CD4-positive, alpha-beta T cell treated with Interleukin-4 for 4 hours (primary cell): ENCODE data around the gene RUSC1.

Experiments used
- DNase-seq: peaks from one replicate; pipeline ENCODE4 v3.0.0-alpha.2; 2020

The RUSC1 gene

DNA sequence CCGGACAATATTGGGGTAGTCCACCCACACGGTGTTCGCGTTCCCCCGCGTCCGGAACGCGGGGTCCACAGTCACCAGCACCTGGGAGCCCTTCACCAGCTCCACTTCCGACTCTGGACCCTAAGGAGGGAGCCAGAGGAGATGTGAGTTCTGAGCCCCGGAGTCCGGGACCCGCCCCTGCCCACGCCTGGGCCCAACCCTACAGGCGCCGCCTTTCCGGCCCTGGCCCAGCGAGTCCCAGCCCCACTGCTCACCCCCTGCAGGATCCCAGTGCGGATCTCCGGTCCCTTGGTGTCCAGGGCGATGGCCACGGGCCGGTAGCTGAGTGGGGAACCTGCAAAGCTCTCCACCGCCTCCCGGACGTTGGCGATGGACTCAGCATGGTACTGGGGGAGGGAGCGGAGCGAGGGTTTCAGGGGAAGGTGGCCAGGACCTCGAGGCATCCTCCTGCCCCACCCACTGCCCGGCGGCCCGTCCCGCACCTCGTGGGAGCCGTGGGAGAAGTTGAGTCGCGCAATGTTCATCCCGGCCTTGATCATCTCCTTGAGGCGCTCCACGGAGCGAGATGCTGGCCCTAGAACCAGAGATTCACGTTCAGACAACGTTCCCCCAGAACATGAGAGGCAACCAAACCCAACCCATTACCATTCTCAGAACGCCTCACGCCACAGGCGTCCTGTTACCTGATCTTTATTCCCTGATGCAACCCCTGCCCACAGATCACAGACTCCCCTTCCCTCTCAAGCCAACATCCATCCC lies 25.3 kb upstream of the RUSC1 start:
- no peak for DNase-seq

DNA sequence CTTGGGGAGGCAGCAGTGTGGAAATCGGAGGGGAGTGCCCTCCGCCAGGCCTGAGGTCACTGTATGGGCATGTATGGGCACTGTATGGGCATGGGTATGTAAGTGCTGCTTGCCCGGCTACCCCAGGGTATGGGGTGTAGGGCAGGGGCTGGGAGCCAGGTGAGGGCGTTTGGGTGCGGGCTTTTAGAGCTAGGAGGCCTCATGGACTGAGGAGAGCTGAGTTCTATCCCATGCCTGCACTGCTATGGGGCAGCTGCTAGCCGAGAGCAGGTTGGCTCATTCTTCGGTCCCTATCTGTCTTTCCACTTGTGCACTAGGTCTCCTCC lies 24.8 kb upstream of the RUSC1 start:
- no peak for DNase-seq

DNA sequence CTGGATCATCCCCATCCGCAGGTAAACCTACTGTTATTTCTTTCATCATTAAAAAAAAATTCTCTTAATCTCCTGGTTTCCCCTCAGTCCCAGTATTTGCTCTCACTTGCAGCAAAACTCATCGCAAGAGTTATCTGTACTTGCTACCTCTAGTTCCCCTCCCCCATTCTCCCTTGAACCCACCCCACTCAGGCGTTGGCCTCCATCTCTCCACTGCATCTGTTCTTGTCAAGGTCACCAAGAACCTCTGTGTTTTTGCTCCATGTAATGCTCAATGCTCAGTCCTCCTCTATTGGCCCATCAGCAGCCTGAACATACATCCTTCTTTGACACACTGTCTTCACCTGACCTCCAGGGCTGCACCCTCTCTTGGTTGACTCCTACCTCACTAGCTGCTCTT lies 24.0 kb upstream of the RUSC1 start:
- no peak for DNase-seq

DNA sequence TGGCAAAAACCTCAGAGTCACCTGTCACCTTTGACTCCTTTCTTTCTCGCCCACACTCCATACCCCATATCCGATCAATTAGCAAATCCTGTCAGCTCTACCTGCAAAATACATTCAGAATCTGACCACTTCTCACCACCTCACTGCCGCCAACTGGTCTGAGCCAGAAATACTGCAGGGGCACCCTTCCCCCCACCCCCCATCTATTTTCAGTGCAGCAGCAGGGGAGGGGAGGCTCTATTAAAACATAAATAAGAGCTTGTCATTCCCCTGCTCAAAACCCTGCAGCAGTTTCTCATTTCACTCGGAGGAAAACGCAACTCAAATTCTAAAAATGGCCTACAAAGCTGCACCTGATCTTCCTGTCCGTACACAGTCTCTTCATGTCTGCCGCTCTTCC lies 23.3 kb upstream of the RUSC1 start:
- no peak for DNase-seq

DNA sequence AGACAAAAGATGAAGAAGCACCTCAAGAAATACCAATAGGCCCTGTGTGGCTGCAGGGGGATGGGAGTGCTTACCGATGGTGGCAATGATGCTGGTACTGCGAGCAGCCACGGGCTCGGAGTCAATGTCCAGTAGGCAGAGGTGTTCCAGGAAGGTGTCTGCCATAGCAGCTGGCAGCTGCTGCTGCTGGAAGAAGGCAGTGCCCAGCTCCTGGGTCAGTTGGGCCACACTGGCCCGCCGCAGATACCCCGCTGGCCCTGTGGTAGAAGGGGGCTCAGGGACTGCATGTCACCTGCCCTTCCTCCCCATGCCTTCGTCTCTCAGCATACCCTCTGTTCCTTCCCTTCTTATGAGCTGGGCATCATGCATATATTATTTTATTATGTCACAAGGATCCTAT lies 20.7 kb upstream of the RUSC1 start:
- DNase-seq: no peak

DNA sequence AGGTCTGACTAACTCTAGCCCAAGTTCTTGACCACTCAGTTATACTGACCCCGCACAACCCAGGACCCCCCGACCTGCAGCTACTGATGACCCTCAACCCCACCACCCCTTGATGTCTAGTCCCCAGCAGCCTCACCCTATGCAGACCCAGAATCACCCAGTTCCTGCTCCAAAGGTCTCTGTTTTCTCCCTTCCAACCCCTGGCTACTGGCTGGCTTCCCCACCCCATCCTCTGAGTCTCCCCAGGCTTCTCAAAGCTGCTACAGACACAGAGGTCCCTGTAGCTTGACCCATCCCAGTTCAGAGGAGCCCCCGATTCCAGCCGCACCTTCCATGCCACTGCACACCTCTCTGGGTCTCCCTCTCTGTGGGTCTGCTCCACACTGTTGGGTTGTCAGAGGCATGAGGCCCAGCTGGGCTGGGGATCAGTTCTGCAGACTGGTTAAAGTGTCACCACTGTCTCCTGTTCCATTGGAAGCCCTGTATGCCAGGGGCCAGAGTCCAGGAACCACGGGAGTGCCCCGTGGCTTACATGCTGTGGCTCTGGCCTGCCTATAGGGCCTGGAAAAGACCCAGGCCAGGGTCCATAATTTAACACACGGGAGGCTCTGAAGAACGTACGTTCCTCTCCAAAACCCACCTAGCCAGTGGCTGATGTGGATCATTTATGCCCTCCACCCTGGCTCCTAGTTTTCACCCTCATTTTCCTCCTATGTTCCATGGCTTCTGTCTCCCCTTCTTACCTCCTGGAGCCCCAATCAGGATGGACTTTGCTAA lies 20.0 kb upstream of the RUSC1 start:
- DNase-seq: no peak

DNA sequence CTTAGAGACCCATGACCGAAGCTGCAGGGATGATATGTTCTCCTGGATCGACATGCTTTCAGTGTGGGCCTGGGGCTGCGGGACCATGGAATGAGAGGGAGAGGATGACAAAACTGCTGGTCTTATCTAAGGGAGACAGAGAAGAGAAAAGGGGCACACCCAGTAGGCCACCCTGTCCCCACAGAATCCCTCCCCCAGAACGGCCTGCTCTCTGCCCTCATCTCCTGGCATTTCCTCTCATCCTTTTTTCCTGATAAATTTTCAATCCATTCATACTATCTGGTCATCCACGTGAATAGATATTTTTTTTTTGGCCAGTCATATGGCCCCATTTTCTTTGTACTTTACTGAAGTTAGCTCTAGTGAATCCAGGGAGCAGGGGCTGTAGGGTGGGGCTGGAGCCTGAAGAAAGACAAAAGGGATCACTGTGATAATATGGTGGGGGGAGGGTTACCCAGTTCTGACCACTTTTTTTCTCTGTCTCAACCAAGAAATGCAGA lies 19.3 kb upstream of the RUSC1 start, which contains the start of gene PKLR:
Gene PKLR, minus strand, starts transcription at position 97 of the 500 bp plus-strand sequence. Its CDS starts 43 bp downstream, at position 54.
- no peak for DNase-seq

DNA sequence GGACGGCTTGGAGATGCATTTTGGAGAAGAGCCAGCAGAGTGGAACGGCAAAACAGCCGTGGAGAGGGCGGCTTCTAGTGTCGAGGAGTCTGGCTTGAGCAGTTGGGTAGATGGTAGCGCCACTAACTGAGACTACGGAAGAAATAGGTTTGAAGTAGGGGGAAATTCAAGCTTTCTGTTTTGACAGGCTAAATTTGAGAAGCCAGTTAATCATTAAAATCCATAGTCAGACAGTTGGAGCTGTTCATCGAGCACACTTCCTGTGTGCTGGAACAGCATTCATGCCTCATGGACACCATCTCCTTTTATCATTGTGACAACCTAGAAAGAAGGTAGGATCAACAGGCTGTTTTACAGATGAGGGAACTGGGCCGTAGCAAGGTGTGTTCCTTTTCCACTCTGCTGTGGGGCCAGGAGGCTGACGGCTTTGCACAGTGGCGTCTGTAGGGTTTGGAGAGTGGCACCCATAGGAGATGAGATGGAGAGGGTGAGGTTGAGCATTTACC lies 16.1 kb upstream of the RUSC1 start:
- no peak for DNase-seq

DNA sequence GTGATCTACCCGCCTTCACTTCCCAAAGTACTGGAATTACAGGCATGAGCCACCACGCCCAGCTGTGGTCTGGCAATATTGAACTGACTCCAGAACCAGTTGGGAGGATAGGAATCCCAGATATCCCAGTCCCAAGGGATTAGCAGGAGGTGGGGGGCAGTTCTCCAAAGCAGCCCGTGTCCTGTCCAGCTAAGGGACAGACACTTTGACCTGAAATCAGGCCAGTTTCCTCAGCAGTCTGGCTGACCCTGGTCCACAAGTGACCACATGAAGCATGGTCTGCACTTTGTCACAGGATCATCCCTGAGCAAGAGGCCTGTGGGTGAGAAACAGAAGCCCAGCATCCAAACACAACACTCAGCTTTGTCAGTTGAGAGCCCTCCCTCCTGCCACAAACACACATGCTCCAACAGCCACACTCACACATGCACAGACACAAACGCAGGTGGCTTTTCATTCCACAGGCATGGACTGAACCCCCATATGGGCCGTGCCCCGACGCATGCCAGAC lies 14.8 kb upstream of the RUSC1 start:
- no peak for DNase-seq

DNA sequence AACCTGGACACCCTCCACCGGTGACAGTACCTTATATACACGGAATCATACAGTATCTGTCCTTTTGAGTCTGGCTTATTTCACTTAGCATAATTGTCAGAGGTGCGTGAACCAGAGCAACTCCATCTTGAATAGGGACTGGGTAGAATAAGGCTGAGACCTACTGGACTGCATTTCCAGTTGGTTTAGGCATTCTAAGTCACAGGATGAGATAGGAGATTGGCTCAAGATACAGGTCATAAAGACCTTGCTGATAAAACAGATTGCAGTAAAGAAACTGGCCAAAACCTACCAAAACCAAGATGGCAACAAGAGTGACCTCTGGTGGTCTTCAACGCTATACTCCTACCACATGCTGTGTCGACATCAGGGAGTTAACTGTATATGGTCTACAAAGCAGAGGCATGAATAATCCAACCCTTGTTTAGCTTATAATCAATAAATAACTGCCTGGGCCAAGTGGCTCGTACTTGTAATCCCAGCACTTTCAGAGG lies 13.4 kb upstream of the RUSC1 start:
- no peak for DNase-seq

DNA sequence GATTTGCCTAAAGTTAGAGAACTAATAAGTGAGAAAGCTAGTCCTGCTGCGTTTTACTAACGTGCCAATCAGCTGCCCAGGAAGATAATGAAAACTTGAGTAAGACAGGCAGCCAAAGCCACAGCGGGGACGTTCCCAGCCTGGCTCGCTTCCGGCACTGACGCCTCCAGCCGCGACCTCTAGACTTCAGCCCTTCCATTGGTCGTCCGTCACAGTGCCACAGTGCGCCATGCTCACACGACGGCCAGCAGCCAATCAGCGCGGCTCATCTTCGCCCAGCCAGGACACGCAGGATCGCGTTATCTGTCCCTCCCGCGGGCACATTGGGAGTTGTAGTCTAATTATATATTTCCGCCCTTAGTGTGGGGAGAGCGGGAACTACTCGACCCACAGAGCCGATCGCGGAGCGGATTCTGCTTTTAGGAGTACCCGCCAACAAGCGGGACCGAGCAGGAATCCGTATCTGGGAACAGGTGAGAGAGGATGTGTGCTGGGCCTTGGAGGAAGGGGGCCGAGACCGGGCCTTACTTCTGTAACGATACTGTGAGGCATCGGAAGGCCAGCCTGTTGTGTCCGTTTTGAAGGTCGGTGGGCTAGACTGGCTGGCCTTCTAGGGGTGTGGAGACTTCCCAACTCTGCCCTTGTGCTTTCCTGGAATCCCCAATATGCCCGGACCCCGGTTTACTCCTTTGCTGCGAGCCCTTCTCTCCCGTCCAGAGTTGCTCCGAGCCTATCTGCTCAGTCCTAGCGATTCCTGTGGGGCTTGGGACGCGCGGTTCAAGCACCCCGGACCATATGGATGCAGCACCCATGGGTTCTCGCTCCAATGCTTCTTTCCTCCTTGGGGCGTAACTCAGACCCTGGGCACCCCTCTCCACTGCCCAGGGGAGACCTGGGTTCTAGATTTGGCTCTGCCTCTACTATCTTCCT lies 11.9 kb upstream of the RUSC1 start, which contains the start of gene FDPS:
Gene FDPS, plus strand, starts transcription at position 374 of the 930 bp plus-strand sequence. CDS start 924 bp downstream, outside the sequence.
- peak; percentile 98 for DNase-seq

DNA sequence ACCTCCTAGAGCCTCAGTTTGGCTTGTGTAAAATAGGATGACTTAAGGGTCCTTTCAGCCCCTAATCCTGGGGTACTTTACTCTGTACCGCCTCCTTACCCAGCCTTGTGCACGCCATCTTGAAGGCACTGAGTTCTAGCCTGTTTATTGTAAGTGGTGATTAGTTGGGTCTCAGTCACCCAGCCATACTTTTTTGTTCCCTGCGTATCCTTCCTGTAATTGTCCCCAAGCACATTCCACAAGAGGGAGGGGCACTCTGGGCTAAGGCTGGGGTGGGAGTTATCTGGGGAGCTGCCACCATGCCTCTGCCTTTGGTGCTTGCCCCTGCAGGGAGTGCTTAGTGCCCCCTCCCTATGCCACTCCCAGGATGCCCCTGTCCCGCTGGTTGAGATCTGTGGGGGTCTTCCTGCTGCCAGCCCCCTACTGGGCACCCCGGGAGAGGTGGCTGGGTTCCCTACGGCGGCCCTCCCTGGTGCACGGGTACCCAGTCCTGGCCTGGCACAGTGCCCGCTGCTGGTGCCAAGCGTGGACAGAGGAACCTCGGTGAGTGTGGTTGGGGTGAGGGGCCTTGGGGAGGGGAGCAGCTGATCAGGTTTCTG lies 11.2 kb upstream of the RUSC1 start:
- no peak for DNase-seq

DNA sequence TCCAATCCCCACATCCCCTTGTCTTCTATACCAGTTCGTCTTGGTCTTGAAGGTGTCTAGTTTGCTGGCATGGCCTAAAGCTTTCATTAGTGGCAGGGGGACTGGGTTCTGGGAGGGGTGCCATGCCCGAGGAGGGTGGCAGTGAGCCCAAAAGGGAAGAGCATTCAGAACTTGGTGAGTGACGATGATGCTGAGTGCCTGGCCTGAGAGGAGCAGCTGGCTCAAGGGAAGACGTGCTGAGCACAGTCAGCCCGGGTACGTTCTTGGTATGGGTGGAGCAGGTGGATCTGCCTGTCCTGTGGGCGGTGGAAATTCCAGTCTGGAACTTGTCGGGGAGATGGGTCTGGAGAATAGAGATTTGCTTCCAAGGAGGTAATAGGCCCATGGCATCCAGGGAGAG lies 7.4 kb upstream of the RUSC1 start:
- no peak for DNase-seq

DNA sequence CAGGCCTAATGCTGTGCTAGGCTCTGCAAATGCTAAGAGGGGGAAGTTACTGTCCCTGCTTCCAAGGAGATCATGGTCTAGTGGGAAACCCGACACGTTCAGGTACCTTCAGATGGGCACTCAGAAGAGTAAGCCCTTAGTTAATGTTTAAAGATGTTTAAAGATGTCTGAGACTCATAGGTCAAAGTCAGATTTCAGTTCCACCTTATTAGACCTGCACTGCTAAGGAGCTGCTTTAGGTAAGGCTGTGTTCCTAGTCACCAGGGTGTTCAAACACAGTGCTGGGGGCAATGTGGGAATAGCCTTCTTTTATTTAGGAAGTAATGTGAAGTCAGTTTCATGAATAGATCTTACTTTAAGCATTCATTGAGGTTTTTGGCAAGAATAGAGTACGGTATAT lies 3.8 kb upstream of the RUSC1 start:
- DNase-seq: no peak

DNA sequence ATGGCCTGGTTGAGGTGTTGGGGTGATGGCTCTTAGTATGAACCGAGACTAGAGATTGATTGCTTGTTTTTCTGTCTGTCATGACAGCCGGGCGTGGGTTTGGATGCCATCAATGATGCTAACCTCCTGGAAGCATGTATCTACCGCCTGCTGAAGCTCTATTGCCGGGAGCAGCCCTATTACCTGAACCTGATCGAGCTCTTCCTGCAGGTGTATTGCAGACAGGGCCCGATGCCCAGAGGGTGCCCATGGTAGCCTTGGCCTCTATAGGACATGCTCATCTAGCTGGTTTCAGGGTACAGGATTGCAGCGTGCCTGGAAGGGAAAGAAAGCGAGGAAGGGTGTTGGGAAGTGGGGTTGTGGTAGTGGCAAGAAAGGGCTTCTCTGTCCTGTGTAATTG lies 2.6 kb upstream of the RUSC1 start:
- no peak for DNase-seq

DNA sequence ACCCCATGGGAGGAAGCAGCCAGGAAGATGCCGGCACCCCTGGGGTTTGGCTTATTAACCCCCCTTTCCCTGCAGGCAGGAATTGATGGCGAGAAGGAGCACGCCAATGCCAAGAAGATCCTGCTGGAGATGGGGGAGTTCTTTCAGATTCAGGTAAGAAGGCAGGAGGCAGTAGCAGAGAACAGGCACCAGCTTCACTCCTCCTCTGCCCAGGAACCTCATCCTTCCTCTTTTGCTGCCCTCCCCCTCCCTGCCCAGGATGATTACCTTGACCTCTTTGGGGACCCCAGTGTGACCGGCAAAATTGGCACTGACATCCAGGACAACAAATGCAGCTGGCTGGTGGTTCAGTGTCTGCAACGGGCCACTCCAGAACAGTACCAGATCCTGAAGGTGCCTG lies 1.2 kb upstream of the RUSC1 start:
- no peak for DNase-seq

DNA sequence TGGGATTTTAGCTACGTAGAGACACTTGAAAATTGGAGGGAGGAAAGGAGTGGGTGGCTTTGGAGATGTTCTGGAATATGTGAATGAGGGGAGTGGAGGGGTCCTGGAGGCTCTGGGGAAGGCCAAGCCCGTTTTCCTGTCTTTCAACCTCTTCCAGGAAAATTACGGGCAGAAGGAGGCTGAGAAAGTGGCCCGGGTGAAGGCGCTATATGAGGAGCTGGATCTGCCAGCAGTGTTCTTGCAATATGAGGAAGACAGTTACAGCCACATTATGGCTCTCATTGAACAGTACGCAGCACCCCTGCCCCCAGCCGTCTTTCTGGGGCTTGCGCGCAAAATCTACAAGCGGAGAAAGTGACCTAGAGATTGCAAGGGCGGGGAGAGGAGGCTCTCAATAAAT lies 442 bp upstream of the RUSC1 start:
- DNase-seq: no peak

DNA sequence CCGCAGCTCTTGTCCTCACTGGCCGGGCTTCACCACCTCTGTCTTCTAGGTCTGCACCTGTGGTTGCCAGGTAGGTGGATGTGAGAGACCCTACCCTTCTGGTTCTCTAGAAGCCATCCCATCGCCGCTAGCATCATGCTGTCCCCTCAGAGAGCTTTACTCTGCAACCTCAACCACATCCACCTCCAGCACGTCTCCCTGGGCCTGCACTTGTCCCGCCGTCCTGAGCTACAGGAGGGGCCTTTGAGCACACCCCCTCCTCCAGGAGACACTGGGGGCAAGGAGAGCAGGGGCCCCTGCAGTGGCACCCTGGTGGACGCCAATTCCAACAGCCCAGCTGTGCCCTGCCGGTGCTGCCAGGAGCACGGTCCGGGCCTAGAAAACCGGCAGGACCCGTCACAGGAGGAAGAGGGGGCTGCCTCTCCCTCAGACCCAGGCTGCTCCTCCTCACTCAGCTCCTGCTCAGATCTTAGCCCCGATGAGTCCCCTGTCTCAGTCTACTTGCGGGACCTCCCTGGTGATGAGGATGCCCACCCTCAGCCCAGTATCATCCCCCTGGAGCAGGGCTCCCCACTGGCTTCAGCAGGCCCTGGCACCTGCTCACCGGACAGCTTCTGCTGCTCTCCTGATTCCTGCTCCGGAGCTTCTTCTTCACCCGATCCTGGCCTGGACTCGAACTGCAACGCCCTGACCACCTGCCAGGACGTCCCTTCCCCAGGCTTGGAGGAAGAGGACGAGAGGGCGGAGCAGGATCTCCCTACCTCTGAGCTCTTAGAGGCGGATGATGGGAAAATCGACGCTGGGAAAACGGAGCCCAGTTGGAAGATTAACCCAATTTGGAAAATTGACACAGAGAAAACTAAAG lies 1.2 kb downstream of the RUSC1 start:
- DNase-seq: no peak

DNA sequence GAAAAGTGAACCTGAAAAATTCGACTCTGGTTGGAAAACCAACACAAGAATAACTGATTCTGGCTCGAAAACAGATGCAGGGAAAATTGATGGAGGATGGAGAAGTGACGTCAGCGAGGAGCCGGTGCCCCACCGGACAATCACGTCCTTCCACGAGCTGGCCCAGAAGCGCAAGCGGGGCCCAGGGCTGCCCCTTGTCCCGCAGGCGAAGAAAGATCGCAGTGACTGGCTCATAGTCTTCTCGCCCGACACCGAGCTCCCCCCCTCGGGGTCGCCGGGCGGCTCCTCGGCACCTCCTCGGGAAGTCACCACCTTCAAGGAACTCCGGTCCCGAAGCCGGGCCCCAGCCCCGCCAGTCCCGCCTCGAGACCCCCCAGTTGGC lies 1.9 kb downstream of the RUSC1 start:
- no peak for DNase-seq

DNA sequence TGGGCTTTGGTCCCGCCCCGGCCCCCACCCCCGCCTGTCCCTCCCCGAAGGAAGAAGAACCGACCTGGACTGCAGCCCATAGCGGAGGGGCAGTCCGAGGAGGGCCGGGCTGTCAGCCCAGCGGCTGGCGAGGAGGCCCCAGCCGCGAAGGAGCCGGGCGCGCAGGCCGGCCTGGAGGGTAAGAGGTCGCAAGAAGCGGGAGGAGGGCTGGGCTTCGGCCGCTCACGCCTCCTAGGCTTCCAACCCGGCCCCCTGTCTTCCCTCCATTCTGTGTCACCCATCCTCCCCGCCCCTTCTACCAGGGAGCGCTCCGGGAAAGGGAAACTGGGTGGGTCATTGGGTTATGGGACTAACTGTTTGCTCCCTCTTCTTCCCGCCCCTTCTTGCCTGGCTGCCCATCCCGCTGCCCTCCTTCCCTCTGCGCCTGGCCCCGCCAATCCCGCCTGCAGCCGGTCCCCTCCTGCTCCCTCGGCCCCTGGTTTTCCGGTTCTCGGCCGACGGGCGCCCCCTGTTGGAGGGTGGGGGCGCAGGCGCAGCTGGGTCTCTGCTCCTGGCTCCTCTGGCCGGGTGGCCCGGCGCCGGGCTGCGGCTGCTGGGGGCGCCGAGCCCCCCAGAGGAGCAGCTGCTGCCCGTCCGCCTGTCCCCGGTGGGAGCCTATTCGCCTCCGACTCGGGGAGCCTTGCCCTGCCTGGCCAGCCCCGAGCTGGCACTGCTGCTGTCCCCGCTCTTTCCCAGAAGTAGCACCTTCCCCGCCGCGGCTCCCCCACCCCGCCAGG lies 2.4 kb downstream of the RUSC1 start:
- peak; percentile 63 for DNase-seq
